Measurements from ENCODE around the gene THBS2. TPM values are rescaled to one million over a fixed set of nuclear protein-coding genes. Genes with fewer than 3 reads are reported as not detected.
A peak's percentile ranks its signal among the peaks of the same experiment; 100 is the strongest.
"Not testable (repeated sequence)": the region's sequence is repeated elsewhere in the genome, so short reads cannot be mapped to it uniquely, and the experiment has no call there.

The THBS2 gene
- total and polyA plus RNA-seq, 4 experiments from 2014 or later, result 0.09 to 0.14 TPM; not detected in 2

DNA sequence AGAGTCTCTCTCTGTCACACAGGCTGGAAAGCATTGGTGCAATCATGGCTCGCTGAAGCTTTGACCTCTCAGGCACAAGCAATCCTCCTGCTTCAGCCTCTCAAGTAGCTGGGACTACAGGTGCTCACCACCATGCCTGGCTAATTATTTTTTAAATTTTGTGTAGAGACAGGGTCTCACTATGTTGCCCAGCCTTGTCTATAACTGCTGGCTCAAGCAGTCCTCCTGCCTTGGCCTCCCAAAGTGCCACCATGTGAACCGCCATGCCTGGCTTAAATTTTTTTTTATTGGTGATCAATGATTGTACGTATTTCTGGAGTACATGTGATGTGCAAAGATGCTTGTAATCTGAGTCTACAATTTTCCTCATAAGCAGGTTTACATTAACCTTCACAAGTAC, 54.8 kb downstream of the THBS2 start:
- Histone ChIP-seq H3K27ac (ENCODE audit: low read depth, low read length) (no peak overlapping the region), H3K4me3 (ENCODE audit: low read length in 2 of 2) (no peak overlapping the region), H3K27me3 (ENCODE audit: insufficient read depth, low read length) (no peaks in the 10 kb centered on the region), H3K36me3 (ENCODE audit: insufficient read depth, low read length) (no peaks in the 10 kb centered on the region), H3K9me3 (ENCODE audit: control insufficient read depth in 1 of 2, low read length in 2 of 2) (no peaks in the 10 kb centered on the region), H3K4me1 (ENCODE audit: insufficient read depth, low read length) (no peaks in the 10 kb centered on the region)
- H3K27ac Mint-ChIP-seq, result no peak overlapping the region
- H3K9me3 Mint-ChIP-seq, result peaks cover 0 to 9% (median 0%) of the 10 kb centered on the region in 8 donors
- H3K4me1 Mint-ChIP-seq, result no peaks in the 10 kb centered on the region
- no peak for DNase-seq
- H3K27me3 Mint-ChIP-seq, result no peaks in the 10 kb centered on the region
- intact Hi-C loops (cut with micrococcal nuclease), result no loop called here
- ChIA-PET CTCF (ENCODE audit: partially characterized antibody) (no interaction called here), POLR2A (ENCODE audit: partially characterized antibody) (no interaction called here)
- H3K4me3 Mint-ChIP-seq, result no peak overlapping the region
- H3K36me3 Mint-ChIP-seq, result no peaks in the 10 kb centered on the region

DNA sequence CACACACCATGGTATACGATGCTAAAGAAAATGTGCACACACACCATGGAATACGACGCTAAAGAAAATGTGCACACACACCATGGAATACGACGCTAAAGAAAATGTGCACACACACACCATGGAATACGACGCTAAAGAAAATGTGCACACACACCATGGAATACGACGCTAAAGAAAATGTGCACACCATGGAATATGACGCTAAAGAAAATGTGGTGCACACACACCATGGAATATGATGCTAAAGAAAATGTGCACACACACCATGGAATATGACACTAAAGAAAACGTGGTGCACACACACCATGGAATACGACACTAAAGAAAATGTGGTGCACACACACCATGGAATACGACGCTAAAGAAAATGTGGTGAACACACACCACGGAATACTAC, 55.7 kb downstream of the THBS2 start:
- H3K9me3 Mint-ChIP-seq; H3K36me3 Mint-ChIP-seq; intact Hi-C loops (cut with micrococcal nuclease); H3K4me1 ChIP-seq (ENCODE audit: insufficient read depth, low read length); H3K4me1 Mint-ChIP-seq; H3K9me3 ChIP-seq (ENCODE audit: control insufficient read depth in 1 of 2, low read length in 2 of 2); H3K27ac Mint-ChIP-seq; CTCF ChIA-PET (ENCODE audit: partially characterized antibody); H3K4me3 Mint-ChIP-seq; H3K4me3 ChIP-seq (ENCODE audit: low read length in 2 of 2); H3K27me3 ChIP-seq (ENCODE audit: insufficient read depth, low read length); DNase-seq; H3K27ac ChIP-seq (ENCODE audit: low read depth, low read length); H3K27me3 Mint-ChIP-seq; POLR2A ChIA-PET (ENCODE audit: partially characterized antibody); H3K36me3 ChIP-seq (ENCODE audit: insufficient read depth, low read length): not testable (repeated sequence)

DNA sequence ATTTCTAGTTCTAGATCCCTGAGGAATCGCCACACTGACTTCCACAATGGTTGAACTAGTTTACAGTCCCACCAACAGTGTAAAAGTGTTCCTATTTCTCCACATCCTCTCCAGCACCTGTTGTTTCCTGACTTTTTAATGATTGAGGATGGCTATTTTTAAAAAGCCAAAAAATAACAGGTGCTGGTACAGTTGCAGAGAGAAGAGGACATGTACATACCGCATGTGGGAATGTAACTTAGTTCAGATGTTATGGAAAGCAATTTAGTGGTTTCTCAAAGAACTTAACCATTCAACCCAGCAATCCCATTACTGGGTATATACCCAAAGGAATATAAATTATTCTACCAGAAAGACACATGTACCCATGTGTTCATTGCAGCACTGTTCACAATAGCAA, 57.4 kb downstream of the THBS2 start:
- H3K36me3 ChIP-seq (ENCODE audit: insufficient read depth, low read length); H3K9me3 ChIP-seq (ENCODE audit: control insufficient read depth in 1 of 2, low read length in 2 of 2); H3K27me3 Mint-ChIP-seq; H3K36me3 Mint-ChIP-seq; POLR2A ChIA-PET (ENCODE audit: partially characterized antibody); CTCF ChIA-PET (ENCODE audit: partially characterized antibody); H3K4me1 ChIP-seq (ENCODE audit: insufficient read depth, low read length); H3K4me3 Mint-ChIP-seq; H3K27ac Mint-ChIP-seq; H3K9me3 Mint-ChIP-seq; H3K4me1 Mint-ChIP-seq; intact Hi-C loops (cut with micrococcal nuclease); H3K27me3 ChIP-seq (ENCODE audit: insufficient read depth, low read length); H3K4me3 ChIP-seq (ENCODE audit: low read length in 2 of 2); H3K27ac ChIP-seq (ENCODE audit: low read depth, low read length); DNase-seq: not testable (repeated sequence)

DNA sequence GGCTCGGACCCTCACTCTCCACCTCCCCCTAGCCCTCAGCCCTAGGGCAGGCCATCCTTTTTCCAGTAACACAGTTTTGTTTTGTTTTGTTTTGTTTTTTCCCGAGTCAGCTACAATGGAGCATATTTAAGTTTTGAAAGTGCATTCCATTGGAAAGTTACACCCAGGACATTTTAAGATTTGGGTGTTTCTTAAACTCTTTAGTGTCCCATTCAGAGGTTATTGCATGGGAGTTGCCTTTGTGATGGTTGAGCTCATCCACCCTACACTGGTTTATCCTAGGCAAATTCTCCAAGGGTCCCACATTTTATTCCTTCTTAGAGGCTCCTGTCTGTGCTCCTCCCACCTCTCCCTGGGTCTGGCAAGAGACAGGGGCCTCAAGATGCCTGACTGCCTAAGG, 58.9 kb downstream of the THBS2 start:
- H3K27me3 ChIP-seq (ENCODE audit: insufficient read depth, low read length), result no peaks in the 10 kb centered on the region
- Mint-ChIP-seq H3K4me1 (no peaks in the 10 kb centered on the region), H3K27me3 (peaks cover 9% of the 10 kb centered on the region in 2 donors), H3K9me3 (peaks cover 0 to 9% (median 0%) of the 10 kb centered on the region in 8 donors), H3K4me3 (no peak overlapping the region), H3K36me3 (no peaks in the 10 kb centered on the region), H3K27ac (no peak overlapping the region)
- H3K27ac ChIP-seq (ENCODE audit: low read depth, low read length), result no peak overlapping the region
- no peaks in the 10 kb centered on the region for H3K36me3 ChIP-seq (ENCODE audit: insufficient read depth, low read length)
- no peak for DNase-seq
- H3K4me1 ChIP-seq (ENCODE audit: insufficient read depth, low read length), result no peaks in the 10 kb centered on the region
- H3K9me3 ChIP-seq (ENCODE audit: control insufficient read depth in 1 of 2, low read length in 2 of 2), result no peaks in the 10 kb centered on the region
- ChIA-PET POLR2A (ENCODE audit: partially characterized antibody) (interaction anchor here (0.7 kb wide), 1 partner anchor 11 kb away, joined by 3 read pairs; no protein-coding TSS in a partner anchor), CTCF (ENCODE audit: partially characterized antibody) (no interaction called here)
- no peak overlapping the region for H3K4me3 ChIP-seq (ENCODE audit: low read length in 2 of 2)
- intact Hi-C loops (cut with micrococcal nuclease), result no loop called here

DNA sequence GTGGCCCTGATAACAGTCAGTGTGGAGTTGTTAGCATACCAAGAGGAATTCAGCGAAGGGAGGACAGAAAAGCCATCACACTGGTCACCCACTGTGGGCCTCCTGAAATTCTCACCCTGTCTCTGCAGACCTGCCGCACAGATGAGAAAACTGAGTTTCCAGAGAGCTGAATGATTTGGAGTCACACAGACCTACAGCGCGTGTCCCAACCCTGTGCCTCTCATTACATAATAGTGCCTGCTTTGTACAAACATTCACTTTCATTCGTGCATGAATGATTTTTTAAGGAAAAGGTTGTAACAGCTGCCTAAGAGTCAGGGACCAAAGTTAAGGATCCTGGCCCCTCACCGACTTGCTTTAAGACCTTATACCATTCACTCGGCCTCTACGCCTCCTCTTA, 62.7 kb downstream of the THBS2 start:
- intact Hi-C loops (cut with micrococcal nuclease), result no loop called here
- DNase-seq, result no peak
- ChIA-PET POLR2A (ENCODE audit: partially characterized antibody) (no interaction called here), CTCF (ENCODE audit: partially characterized antibody) (no interaction called here)
- Histone ChIP-seq H3K4me1 (ENCODE audit: insufficient read depth, low read length) (no peaks in the 10 kb centered on the region), H3K27me3 (ENCODE audit: insufficient read depth, low read length) (no peaks in the 10 kb centered on the region), H3K9me3 (ENCODE audit: control insufficient read depth in 1 of 2, low read length in 2 of 2) (no peaks in the 10 kb centered on the region), H3K4me3 (ENCODE audit: low read length in 2 of 2) (no peak overlapping the region), H3K36me3 (ENCODE audit: insufficient read depth, low read length) (no peaks in the 10 kb centered on the region), H3K27ac (ENCODE audit: low read depth, low read length) (no peak overlapping the region)
- H3K4me3 Mint-ChIP-seq, result no peak overlapping the region
- H3K27ac Mint-ChIP-seq, result no peak overlapping the region
- no peaks in the 10 kb centered on the region for H3K36me3 Mint-ChIP-seq
- H3K9me3 Mint-ChIP-seq, result peaks cover 0 to 9% (median 0%) of the 10 kb centered on the region in 8 donors
- H3K4me1 Mint-ChIP-seq, result peaks cover 0 to 4% (median 2%) of the 10 kb centered on the region in 4 donors
- peaks cover 9 to 10% of the 10 kb centered on the region in 2 donors for H3K27me3 Mint-ChIP-seq

DNA sequence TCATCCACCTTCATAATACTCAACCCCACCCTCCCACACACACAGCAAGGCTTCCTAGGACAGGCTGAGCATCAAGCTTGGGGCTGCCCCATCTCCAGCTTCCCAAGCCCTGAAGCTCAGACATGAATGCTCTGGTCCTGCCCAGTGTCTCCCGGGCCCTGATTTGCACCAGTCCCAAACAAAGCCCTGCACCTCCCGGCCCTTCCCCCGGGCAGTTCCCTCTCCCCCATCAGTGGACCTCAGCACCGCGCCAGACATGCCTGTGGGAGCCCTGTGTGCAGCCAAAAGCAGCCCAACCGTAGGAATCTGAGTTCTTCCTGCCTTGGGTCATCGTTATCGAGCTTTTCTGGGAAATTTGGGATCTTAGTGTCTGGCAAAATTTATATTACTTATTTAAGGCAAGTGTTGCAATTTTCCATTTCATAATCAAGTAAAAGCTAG, 63.5 kb downstream of the THBS2 start:
- Histone ChIP-seq H3K4me3 (ENCODE audit: low read length in 2 of 2) (no peak overlapping the region), H3K9me3 (ENCODE audit: control insufficient read depth in 1 of 2, low read length in 2 of 2) (no peaks in the 10 kb centered on the region), H3K36me3 (ENCODE audit: insufficient read depth, low read length) (no peaks in the 10 kb centered on the region), H3K27ac (ENCODE audit: low read depth, low read length) (no peak overlapping the region), H3K4me1 (ENCODE audit: insufficient read depth, low read length) (no peaks in the 10 kb centered on the region), H3K27me3 (ENCODE audit: insufficient read depth, low read length) (no peaks in the 10 kb centered on the region)
- H3K36me3 Mint-ChIP-seq, result no peaks in the 10 kb centered on the region
- POLR2A ChIA-PET (ENCODE audit: partially characterized antibody), result no interaction called here
- CTCF ChIA-PET (ENCODE audit: partially characterized antibody), result no interaction called here
- H3K27ac Mint-ChIP-seq, result no peak overlapping the region
- H3K27me3 Mint-ChIP-seq, result peaks cover 9 to 10% of the 10 kb centered on the region in 2 donors
- H3K4me1 Mint-ChIP-seq, result peaks cover 0 to 4% (median 2%) of the 10 kb centered on the region in 4 donors
- no peak overlapping the region for H3K4me3 Mint-ChIP-seq
- H3K9me3 Mint-ChIP-seq, result peaks cover 0 to 7% (median 0%) of the 10 kb centered on the region in 8 donors
- DNase-seq, result no peak
- intact Hi-C loops (cut with micrococcal nuclease), result no loop called here

DNA sequence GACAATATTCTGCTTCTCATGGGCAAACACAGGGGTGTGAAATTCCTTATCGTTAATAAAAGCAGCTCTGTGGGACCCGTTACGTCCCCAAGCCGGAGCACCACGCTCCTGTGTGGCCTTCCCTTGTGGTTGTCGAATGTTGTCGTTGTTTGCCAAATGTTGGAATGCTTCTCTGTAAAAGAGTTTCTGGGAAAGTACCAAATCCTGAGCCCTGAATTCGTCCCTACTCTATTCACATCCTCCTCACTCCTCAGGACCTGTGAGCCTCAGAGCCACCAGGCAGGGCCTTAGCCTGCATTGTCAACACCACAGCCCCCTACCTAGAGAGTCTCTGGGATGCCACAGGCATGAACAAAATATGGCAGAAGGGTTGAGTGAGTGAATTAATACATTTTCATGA, 64.0 kb downstream of the THBS2 start:
- peaks cover 9 to 10% of the 10 kb centered on the region in 2 donors for H3K27me3 Mint-ChIP-seq
- no peaks in the 10 kb centered on the region for H3K36me3 Mint-ChIP-seq
- H3K9me3 ChIP-seq (ENCODE audit: control insufficient read depth in 1 of 2, low read length in 2 of 2), result no peaks in the 10 kb centered on the region
- no peak overlapping the region for H3K4me3 ChIP-seq (ENCODE audit: low read length in 2 of 2)
- H3K27ac Mint-ChIP-seq, result peak overlapping the region in 1 of 7 donors; percentile 37
- intact Hi-C loops (cut with micrococcal nuclease), result no loop called here
- H3K4me3 Mint-ChIP-seq, result no peak overlapping the region
- no peaks in the 10 kb centered on the region for H3K4me1 ChIP-seq (ENCODE audit: insufficient read depth, low read length)
- H3K27me3 ChIP-seq (ENCODE audit: insufficient read depth, low read length), result no peaks in the 10 kb centered on the region
- H3K27ac ChIP-seq (ENCODE audit: low read depth, low read length), result no peak overlapping the region
- POLR2A ChIA-PET (ENCODE audit: partially characterized antibody), result no interaction called here
- H3K9me3 Mint-ChIP-seq, result peaks cover 0 to 3% (median 0%) of the 10 kb centered on the region in 8 donors
- H3K4me1 Mint-ChIP-seq, result peaks cover 0 to 4% (median 2%) of the 10 kb centered on the region in 4 donors
- DNase-seq, result no peak
- no peaks in the 10 kb centered on the region for H3K36me3 ChIP-seq (ENCODE audit: insufficient read depth, low read length)
- CTCF ChIA-PET (ENCODE audit: partially characterized antibody), result no interaction called here

DNA sequence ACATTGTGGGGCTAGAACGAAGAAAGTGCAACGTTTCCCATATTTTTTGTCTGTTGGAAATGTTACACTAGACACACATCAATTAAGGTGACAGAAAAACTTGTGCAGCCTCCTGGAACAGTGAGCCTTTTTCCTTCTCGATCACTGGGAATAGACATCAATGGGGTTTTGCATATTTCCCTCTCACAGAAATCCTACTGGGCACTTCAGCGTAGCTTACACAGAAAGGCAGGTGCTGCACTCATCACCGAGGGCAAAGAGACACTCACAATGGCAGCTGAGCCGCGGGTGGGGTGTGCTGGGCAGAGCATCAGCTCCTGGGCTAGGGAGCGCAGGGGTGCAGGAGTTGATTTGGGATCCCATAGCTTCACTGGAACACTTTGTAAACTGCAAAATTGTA, 64.5 kb downstream of the THBS2 start:
- CTCF ChIA-PET (ENCODE audit: partially characterized antibody), result no interaction called here
- no peaks in the 10 kb centered on the region for H3K36me3 Mint-ChIP-seq

More for the DNA sequence above, 64.5 kb downstream of the THBS2 start:
- Histone ChIP-seq H3K9me3 (ENCODE audit: control insufficient read depth in 1 of 2, low read length in 2 of 2) (no peaks in the 10 kb centered on the region), H3K4me3 (ENCODE audit: low read length in 2 of 2) (no peak overlapping the region), H3K36me3 (ENCODE audit: insufficient read depth, low read length) (no peaks in the 10 kb centered on the region), H3K27me3 (ENCODE audit: insufficient read depth, low read length) (no peaks in the 10 kb centered on the region), H3K27ac (ENCODE audit: low read depth, low read length) (no peak overlapping the region), H3K4me1 (ENCODE audit: insufficient read depth, low read length) (no peaks in the 10 kb centered on the region)
- H3K27me3 Mint-ChIP-seq, result peaks cover 9 to 10% of the 10 kb centered on the region in 2 donors
- H3K4me1 Mint-ChIP-seq, result peaks cover 0 to 4% (median 2%) of the 10 kb centered on the region in 4 donors
- intact Hi-C loops (cut with micrococcal nuclease), result no loop called here
- H3K9me3 Mint-ChIP-seq, result peaks cover 0 to 2% (median 0%) of the 10 kb centered on the region in 8 donors
- no peak for DNase-seq
- no peak overlapping the region for H3K27ac Mint-ChIP-seq
- POLR2A ChIA-PET (ENCODE audit: partially characterized antibody), result no interaction called here
- no peak overlapping the region for H3K4me3 Mint-ChIP-seq
